Endodermal cell (in vitro differentiated cells): Measurements from ENCODE around the gene SLC16A9. TPM values are rescaled to one million over a fixed set of nuclear protein-coding genes. Genes with fewer than 3 reads are reported as not detected.

ENCODE experiments used
- DNase-seq: peaks from one replicate; pipeline ENCODE4 v3.0.0-alpha.2; 2017
- H3K27ac ChIP-seq: 2 replicates; pipeline ENCODE4 v1.5.1; 2013; ENCODE audit warnings: mild to moderate bottlenecking, low read depth, low read length, moderate library complexity
- H3K27me3 ChIP-seq: 2 replicates; pipeline ENCODE4 v1.6.1; 2013; ENCODE audit warnings: mild to moderate bottlenecking, low read length, moderate library complexity; ENCODE audit not compliant: insufficient read depth, control insufficient read depth, poor library complexity, severe bottlenecking
- H3K36me3 ChIP-seq: 2 replicates; pipeline ENCODE4 v1.7.0; 2013; ENCODE audit warnings: mild to moderate bottlenecking, low read length, moderate library complexity; ENCODE audit not compliant: control insufficient read depth, insufficient read depth
- H3K4me1 ChIP-seq: one replicate; pipeline ENCODE4 v1.7.0; 2013; ENCODE audit warnings: low read length; ENCODE audit not compliant: control insufficient read depth, insufficient read depth
- H3K4me3 ChIP-seq: 2 replicates; pipeline ENCODE4 v1.5.1; 2013; ENCODE audit warnings: mild to moderate bottlenecking, low read length, moderate library complexity
- H3K9ac ChIP-seq: 2 replicates; pipeline ENCODE4 v1.6.1; 2013; ENCODE audit warnings: mild to moderate bottlenecking, low read length, moderate library complexity; ENCODE audit not compliant: poor library complexity, severe bottlenecking; ENCODE audit errors: extremely low read depth
- H3K9me3 ChIP-seq: 2 replicates; pipeline ENCODE4 v1.6.1; 2013; ENCODE audit warnings: mild to moderate bottlenecking, low read length, moderate library complexity; ENCODE audit not compliant: control insufficient read depth
- H3K27ac Mint-ChIP-seq: 2 replicates; pipeline ENCODE4 v1.8.0; 2020; ENCODE audit warnings: mixed read lengths
- H3K27me3 Mint-ChIP-seq: 2 replicates; pipeline ENCODE4 v1.8.0; 2021; ENCODE audit warnings: mild to moderate bottlenecking, mixed read lengths; ENCODE audit not compliant: insufficient read depth
- H3K36me3 Mint-ChIP-seq: 2 replicates; pipeline ENCODE4 v1.8.0; 2020; ENCODE audit warnings: low read depth, mixed read lengths
- H3K4me1 Mint-ChIP-seq: 2 replicates; pipeline ENCODE4 v1.8.0; 2020; ENCODE audit warnings: mixed read lengths
- H3K4me3 Mint-ChIP-seq: 2 replicates; pipeline ENCODE4 v1.8.0; 2020; ENCODE audit warnings: mild to moderate bottlenecking, moderate library complexity, mixed read lengths
- H3K9me3 Mint-ChIP-seq: 2 replicates; pipeline ENCODE4 v1.8.0; 2020; ENCODE audit warnings: mild to moderate bottlenecking, mixed read lengths
- WGBS, 2 experiments: methylation state at CpG; one replicate each; pipeline versions ENCODE4 v1.1.5 to v1.1.7; 2013; ENCODE audit warnings: missing lambda C conversion rate in 2 of 2, mixed read lengths in 1 of 2; ENCODE audit not compliant: insufficient coverage in 1 of 2, insufficient read length in 1 of 2; 5-methylcytosine and 5-hydroxymethylcytosine counted together
- total RNA-seq, 2 donors: library from RNA; stranded (reverse); fragmentation: NEBNext Ultra II Directional in 1 of 2; extraction: Animal tissue kit (Norgen Biotek cat#: 25700) in 1 of 2; gene quantifications; 2 replicates in 1 of 2; 3 replicates in 1 of 2; pipeline ENCODE4 v1.2.1, GENCODE V29; 2021
- TF ChIP-seq, protein P1 (sequence below): fragments of 200-600 bp; sonication (generic); conservative IDR thresholded peaks from 2 replicates; pipeline ENCODE4 v1.5.0; 2021; ENCODE audit warnings: antibody characterized with exemption, mild to moderate bottlenecking

The SLC16A9 gene
- total RNA-seq, 2 donors from 2014 or later: 4.9 to 19.3 TPM

DNA sequence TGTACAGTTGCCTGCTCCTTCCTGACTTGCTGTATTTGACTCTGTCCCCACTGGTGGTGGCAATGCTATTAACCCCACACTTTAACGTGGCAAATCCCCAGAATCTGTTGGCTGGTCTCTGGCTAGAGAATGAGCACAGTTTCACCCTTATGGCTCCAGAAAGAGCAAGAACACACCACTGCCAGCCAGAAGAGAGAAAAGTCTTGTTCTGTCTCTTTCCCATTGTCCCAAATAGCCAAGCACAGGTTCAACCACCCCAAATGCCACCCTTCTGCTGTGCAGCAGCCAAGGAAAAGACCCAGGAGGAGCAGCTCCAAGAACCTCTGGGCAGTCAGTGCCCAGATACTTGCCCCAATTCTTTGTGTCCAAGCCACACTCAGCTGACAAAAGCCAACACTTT is 11.3 kb downstream of the SLC16A9 start:
- H3K4me1 ChIP-seq: peaks cover 9% of the 10 kb centered on the region
- no peak overlapping the region for H3K4me3 ChIP-seq
- TF ChIP-seq, protein P1, sequence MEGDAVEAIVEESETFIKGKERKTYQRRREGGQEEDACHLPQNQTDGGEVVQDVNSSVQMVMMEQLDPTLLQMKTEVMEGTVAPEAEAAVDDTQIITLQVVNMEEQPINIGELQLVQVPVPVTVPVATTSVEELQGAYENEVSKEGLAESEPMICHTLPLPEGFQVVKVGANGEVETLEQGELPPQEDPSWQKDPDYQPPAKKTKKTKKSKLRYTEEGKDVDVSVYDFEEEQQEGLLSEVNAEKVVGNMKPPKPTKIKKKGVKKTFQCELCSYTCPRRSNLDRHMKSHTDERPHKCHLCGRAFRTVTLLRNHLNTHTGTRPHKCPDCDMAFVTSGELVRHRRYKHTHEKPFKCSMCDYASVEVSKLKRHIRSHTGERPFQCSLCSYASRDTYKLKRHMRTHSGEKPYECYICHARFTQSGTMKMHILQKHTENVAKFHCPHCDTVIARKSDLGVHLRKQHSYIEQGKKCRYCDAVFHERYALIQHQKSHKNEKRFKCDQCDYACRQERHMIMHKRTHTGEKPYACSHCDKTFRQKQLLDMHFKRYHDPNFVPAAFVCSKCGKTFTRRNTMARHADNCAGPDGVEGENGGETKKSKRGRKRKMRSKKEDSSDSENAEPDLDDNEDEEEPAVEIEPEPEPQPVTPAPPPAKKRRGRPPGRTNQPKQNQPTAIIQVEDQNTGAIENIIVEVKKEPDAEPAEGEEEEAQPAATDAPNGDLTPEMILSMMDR: no peak
- WGBS, 2 experiments: 79 to 100% methylated on average over 1 of the region's 1 CpG
- peaks cover 15% of the 10 kb centered on the region for H3K4me1 Mint-ChIP-seq
- no peaks in the 10 kb centered on the region for H3K9me3 ChIP-seq
- no peaks in the 10 kb centered on the region for H3K36me3 ChIP-seq
- no peak overlapping the region for H3K9ac ChIP-seq
- H3K4me3 Mint-ChIP-seq: no peak overlapping the region
- no peaks in the 10 kb centered on the region for H3K9me3 Mint-ChIP-seq
- DNase-seq: no peak
- no peaks in the 10 kb centered on the region for H3K27me3 ChIP-seq
- H3K27ac ChIP-seq: no peak overlapping the region
- H3K27ac Mint-ChIP-seq: no peak overlapping the region
- H3K36me3 Mint-ChIP-seq: peaks cover 2% of the 10 kb centered on the region
- no peaks in the 10 kb centered on the region for H3K27me3 Mint-ChIP-seq

DNA sequence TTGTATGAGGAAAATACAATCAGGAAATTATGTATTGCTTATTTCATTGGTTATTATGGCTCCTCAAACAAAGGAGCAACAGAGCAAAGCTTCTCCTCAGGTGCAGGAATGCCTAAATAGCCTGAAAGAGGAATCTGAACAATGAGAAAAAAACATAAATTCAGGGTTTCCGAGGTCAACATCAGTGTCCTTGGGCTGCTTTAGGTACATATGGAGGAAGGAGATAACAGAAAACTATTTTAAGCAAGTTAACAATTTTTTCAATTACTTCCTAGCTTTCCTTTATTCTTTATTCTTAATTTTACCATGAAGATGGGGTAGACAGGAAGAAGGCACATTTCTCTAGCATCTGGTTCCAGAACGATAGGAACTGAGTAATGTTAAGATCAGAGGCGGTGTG is 14.0 kb downstream of the SLC16A9 start:
- Mint-ChIP-seq H3K4me3 (no peak overlapping the region), H3K36me3 (peaks cover 2% of the 10 kb centered on the region), H3K27ac (no peak overlapping the region), H3K4me1 (peaks cover 1% of the 10 kb centered on the region), H3K27me3 (no peaks in the 10 kb centered on the region), H3K9me3 (no peaks in the 10 kb centered on the region)
- H3K4me3 ChIP-seq: no peak overlapping the region
- 95% methylated on average over 3 of the region's 3 CpGs; no CpG with 5 or more reads in 1 of the 2 experiments for WGBS, 2 experiments
- H3K27ac ChIP-seq: no peak overlapping the region
- H3K4me1 ChIP-seq: no peaks in the 10 kb centered on the region
- TF ChIP-seq, protein P1: no peak
- no peak for DNase-seq
- no peaks in the 10 kb centered on the region for H3K9me3 ChIP-seq
- no peaks in the 10 kb centered on the region for H3K36me3 ChIP-seq
- H3K27me3 ChIP-seq: no peaks in the 10 kb centered on the region
- no peak overlapping the region for H3K9ac ChIP-seq

DNA sequence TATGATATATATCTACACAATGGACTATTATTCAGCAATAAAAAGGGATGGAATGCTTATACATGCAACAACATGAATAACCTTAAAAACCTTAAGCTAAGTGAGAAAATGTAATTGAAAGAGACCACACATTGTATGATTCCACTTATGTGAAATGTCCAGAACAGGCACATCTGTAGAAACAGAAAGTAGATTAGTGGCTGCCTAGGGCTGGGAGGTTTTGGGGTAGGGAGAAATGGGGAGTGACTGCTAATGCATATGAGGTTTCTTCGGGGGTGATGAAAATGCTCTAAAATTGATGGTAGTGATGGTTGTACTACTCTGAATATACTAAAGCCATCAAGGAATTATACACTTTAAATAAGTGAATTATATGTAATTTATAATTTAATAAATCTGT is 14.7 kb downstream of the SLC16A9 start:
- 86% methylated on average over 1 of the region's 1 CpG; no CpG with 5 or more reads in 1 of the 2 experiments for WGBS, 2 experiments
- no peak overlapping the region for H3K9ac ChIP-seq
- no peaks in the 10 kb centered on the region for H3K27me3 ChIP-seq
- Mint-ChIP-seq H3K4me1 (no peaks in the 10 kb centered on the region), H3K36me3 (peaks cover 2% of the 10 kb centered on the region), H3K27ac (no peak overlapping the region), H3K4me3 (no peak overlapping the region), H3K27me3 (no peaks in the 10 kb centered on the region), H3K9me3 (no peaks in the 10 kb centered on the region)
- H3K4me1 ChIP-seq: no peaks in the 10 kb centered on the region
- no peak overlapping the region for H3K27ac ChIP-seq
- no peaks in the 10 kb centered on the region for H3K36me3 ChIP-seq
- no peak for DNase-seq
- TF ChIP-seq, protein P1: no peak
- no peak overlapping the region for H3K4me3 ChIP-seq
- H3K9me3 ChIP-seq: no peaks in the 10 kb centered on the region
